Epithelial cell of esophagus (primary cell): ENCODE results near the gene NOSTRIN.
A peak's percentile ranks its signal among the peaks of the same experiment; 100 is the strongest.
"Not testable (repeated sequence)": the region's sequence is repeated elsewhere in the genome, so short reads cannot be mapped to it uniquely, and the experiment has no call there.

Experiments
- DNase-seq: peaks from one replicate; pipeline ENCODE4 v3.0.0; 2010; ENCODE audit warnings: low read depth
- H3K4me3 ChIP-seq: 2 replicates; pipeline ENCODE4 v1.5.1; 2011; ENCODE audit warnings: mild to moderate bottlenecking, low read length, control low read depth
- CTCF ChIP-seq: IDR thresholded peaks from 2 replicates; pipeline ENCODE4 v1.5.1; 2011; ENCODE audit warnings: low read depth, mild to moderate bottlenecking, low read length, control low read depth, inconsistent platforms; ENCODE audit not compliant: insufficient read depth; ENCODE audit errors: missing control alignments

NOSTRIN gene

DNA sequence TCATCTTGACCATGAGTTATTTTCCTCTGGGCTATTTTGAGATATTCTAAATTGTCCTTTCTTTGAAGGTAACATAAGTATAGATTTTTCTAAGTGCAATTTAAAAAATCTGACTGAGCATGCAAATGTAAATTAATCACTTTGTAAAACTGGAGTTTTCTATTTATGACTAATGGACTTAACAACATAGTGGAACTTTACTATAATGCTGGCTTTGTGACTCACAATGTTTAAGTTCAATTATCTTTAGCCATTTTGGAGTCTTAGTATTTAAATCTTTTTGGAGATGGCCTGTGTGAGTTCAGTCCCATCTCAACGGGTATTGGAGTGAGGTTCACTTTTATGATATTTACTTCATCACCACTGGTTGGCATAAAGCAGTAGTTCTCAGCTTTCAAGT, 35.2 kb upstream of the NOSTRIN start:
- peak; percentile 37 for DNase-seq

GRCh38 chr2:168768357-168768756, 34.1 kb upstream of the NOSTRIN start:
- not testable (repeated sequence) for H3K4me3 ChIP-seq
- DNase-seq: peak; percentile 48

More for the DNA sequence above, 35.2 kb upstream of the NOSTRIN start:
- H3K4me3 ChIP-seq: no peak overlapping the region
- no peak for TF ChIP-seq CTCF

GRCh38 chr2:168770796-168771195, 31.6 kb upstream of the NOSTRIN start:
- no peak for TF ChIP-seq CTCF
- no peak for DNase-seq

GRCh38 chr2:168772704-168773103, 29.7 kb upstream of the NOSTRIN start:
- DNase-seq: no peak
- no peak for TF ChIP-seq CTCF
- no peak overlapping the region for H3K4me3 ChIP-seq

More at GRCh38 chr2:168770796-168771195, 31.6 kb upstream of the NOSTRIN start:
- H3K4me3 ChIP-seq: no peak overlapping the region

- H3K4me3 ChIP-seq: no peak overlapping the region
- no peak for TF ChIP-seq CTCF
- no peak for DNase-seq
These were observed 29.3 kb upstream of the NOSTRIN start for GRCh38 chr2:168773128-168773527.

DNA sequence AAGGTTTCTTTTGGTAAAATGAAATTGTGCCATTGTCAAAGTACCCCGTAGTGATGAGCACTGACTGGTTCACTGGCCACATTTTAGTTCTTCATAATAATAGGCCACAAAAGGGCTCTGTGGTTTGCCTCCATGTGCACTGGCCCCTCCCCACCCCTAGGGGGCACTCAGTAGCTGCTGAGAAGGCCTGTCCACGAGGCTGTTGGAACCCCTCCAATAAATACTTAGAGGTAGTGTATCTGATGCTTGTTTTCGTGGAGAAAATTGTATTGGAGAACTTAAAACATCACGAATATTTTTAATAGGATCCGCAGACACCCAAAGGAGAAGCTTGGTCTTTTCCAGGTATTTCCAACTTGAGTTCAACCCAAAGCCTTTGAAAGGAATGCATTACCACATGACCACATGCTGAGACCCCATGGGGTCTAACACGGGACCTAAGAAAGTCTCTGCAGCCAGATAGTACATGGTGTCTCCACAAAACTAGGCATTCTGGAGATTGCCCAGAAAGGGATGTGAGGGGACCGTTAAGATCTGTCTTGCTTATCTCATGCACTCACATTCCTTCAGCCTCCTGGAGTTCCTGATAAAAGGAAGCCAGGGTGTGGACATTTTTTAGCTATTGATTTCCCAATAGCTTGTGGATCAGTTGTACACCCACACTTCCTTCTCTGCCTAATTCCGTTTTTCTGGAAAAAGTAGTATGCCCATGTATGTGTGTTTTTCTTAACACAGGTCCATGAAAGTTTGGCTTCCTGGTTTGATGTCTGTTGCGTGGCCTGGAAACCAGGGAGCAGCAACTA, 28.5 kb upstream of the NOSTRIN start:
- peak; percentile 82 for TF ChIP-seq CTCF
- no peak overlapping the region for H3K4me3 ChIP-seq
- DNase-seq: peak; percentile 69

DNA sequence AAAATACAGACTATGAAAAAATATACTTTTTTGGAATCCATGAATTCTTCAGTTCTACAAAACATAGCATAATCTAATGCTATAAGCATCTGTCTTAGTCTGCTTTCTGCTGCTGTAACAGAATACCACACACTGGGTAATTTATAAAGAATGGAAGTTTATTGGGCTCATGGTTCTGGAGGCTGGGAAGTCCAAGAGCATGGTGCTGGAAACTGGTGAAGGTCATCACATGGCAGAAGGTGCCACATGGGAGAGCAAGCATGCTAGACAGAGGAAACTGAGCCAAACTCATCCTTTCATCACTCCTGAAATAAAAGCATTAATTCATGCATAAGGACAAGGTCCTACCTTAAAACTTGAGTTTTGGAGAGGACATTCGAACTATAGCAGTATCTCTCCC, 26.6 kb upstream of the NOSTRIN start:
- DNase-seq: no peak
- TF ChIP-seq CTCF: no peak

More for the DNA sequence above, 26.6 kb upstream of the NOSTRIN start:
- no peak overlapping the region for H3K4me3 ChIP-seq
